Endodermal cell (in vitro differentiated cells): Measurements from ENCODE around the gene SLC25A17. TPM values are rescaled to one million over a fixed set of nuclear protein-coding genes. Genes with fewer than 3 reads are reported as not detected.
A peak's percentile ranks its signal among the peaks of the same experiment; 100 is the strongest.

Source experiments
- DNase-seq: peaks from one replicate; pipeline ENCODE4 v3.0.0-alpha.2; 2017
- H3K27ac ChIP-seq: 2 replicates; pipeline ENCODE4 v1.5.1; 2013; ENCODE audit warnings: mild to moderate bottlenecking, low read depth, low read length, moderate library complexity
- H3K27me3 ChIP-seq: 2 replicates; pipeline ENCODE4 v1.6.1; 2013; ENCODE audit warnings: mild to moderate bottlenecking, low read length, moderate library complexity; ENCODE audit not compliant: insufficient read depth, control insufficient read depth, poor library complexity, severe bottlenecking
- H3K36me3 ChIP-seq: 2 replicates; pipeline ENCODE4 v1.7.0; 2013; ENCODE audit warnings: mild to moderate bottlenecking, low read length, moderate library complexity; ENCODE audit not compliant: control insufficient read depth, insufficient read depth
- H3K4me1 ChIP-seq: one replicate; pipeline ENCODE4 v1.7.0; 2013; ENCODE audit warnings: low read length; ENCODE audit not compliant: control insufficient read depth, insufficient read depth
- H3K4me3 ChIP-seq: 2 replicates; pipeline ENCODE4 v1.5.1; 2013; ENCODE audit warnings: mild to moderate bottlenecking, low read length, moderate library complexity
- H3K9ac ChIP-seq: 2 replicates; pipeline ENCODE4 v1.6.1; 2013; ENCODE audit warnings: mild to moderate bottlenecking, low read length, moderate library complexity; ENCODE audit not compliant: poor library complexity, severe bottlenecking; ENCODE audit errors: extremely low read depth
- H3K9me3 ChIP-seq: 2 replicates; pipeline ENCODE4 v1.6.1; 2013; ENCODE audit warnings: mild to moderate bottlenecking, low read length, moderate library complexity; ENCODE audit not compliant: control insufficient read depth
- H3K27ac Mint-ChIP-seq: 2 replicates; pipeline ENCODE4 v1.8.0; 2020; ENCODE audit warnings: mixed read lengths
- H3K27me3 Mint-ChIP-seq: 2 replicates; pipeline ENCODE4 v1.8.0; 2021; ENCODE audit warnings: mild to moderate bottlenecking, mixed read lengths; ENCODE audit not compliant: insufficient read depth
- H3K36me3 Mint-ChIP-seq: 2 replicates; pipeline ENCODE4 v1.8.0; 2020; ENCODE audit warnings: low read depth, mixed read lengths
- H3K4me1 Mint-ChIP-seq: 2 replicates; pipeline ENCODE4 v1.8.0; 2020; ENCODE audit warnings: mixed read lengths
- H3K4me3 Mint-ChIP-seq: 2 replicates; pipeline ENCODE4 v1.8.0; 2020; ENCODE audit warnings: mild to moderate bottlenecking, moderate library complexity, mixed read lengths
- H3K9me3 Mint-ChIP-seq: 2 replicates; pipeline ENCODE4 v1.8.0; 2020; ENCODE audit warnings: mild to moderate bottlenecking, mixed read lengths
- WGBS, 2 experiments: methylation state at CpG; one replicate each; pipeline versions ENCODE4 v1.1.5 to v1.1.7; 2013; ENCODE audit warnings: missing lambda C conversion rate in 2 of 2, mixed read lengths in 1 of 2; ENCODE audit not compliant: insufficient coverage in 1 of 2, insufficient read length in 1 of 2; 5-methylcytosine and 5-hydroxymethylcytosine counted together
- total RNA-seq, 2 donors: library from RNA; stranded (reverse); fragmentation: NEBNext Ultra II Directional in 1 of 2; extraction: Animal tissue kit (Norgen Biotek cat#: 25700) in 1 of 2; gene quantifications; 2 replicates in 1 of 2; 3 replicates in 1 of 2; pipeline ENCODE4 v1.2.1, GENCODE V29; 2021
- TF ChIP-seq, protein P1 (sequence below): fragments of 200-600 bp; sonication (generic); conservative IDR thresholded peaks from 2 replicates; pipeline ENCODE4 v1.5.0; 2021; ENCODE audit warnings: antibody characterized with exemption, mild to moderate bottlenecking

The SLC25A17 gene
- total RNA-seq, 2 donors from 2014 or later: 25.4 to 29.4 TPM

DNA sequence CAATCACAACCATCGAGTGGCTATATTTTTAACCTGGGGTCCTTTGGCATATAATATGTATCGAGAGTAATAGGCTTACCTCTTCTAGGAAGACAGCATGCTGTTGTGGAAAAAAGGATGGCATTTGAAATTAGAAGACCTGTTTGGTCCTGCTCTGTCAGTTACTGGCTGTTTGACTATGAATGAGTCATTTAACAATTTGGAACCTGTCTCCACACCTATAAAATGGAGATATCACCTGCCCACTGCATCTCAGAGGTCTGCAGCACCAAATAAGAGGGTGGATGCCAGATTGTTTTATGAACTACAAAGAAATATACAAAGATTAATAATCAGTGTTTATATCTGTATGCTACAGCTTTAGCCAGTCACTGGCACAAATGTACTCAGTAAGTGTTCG lies 60.8 kb downstream of the SLC25A17 start:
- WGBS, 2 experiments: 97 to 100% methylated on average over 3 of the region's 3 CpGs
- no peaks in the 10 kb centered on the region for H3K36me3 Mint-ChIP-seq
- TF ChIP-seq, protein P1, sequence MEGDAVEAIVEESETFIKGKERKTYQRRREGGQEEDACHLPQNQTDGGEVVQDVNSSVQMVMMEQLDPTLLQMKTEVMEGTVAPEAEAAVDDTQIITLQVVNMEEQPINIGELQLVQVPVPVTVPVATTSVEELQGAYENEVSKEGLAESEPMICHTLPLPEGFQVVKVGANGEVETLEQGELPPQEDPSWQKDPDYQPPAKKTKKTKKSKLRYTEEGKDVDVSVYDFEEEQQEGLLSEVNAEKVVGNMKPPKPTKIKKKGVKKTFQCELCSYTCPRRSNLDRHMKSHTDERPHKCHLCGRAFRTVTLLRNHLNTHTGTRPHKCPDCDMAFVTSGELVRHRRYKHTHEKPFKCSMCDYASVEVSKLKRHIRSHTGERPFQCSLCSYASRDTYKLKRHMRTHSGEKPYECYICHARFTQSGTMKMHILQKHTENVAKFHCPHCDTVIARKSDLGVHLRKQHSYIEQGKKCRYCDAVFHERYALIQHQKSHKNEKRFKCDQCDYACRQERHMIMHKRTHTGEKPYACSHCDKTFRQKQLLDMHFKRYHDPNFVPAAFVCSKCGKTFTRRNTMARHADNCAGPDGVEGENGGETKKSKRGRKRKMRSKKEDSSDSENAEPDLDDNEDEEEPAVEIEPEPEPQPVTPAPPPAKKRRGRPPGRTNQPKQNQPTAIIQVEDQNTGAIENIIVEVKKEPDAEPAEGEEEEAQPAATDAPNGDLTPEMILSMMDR: no peak
- Histone ChIP-seq H3K27me3 (no peaks in the 10 kb centered on the region), H3K4me3 (no peak overlapping the region), H3K9me3 (peaks cover 5% of the 10 kb centered on the region), H3K27ac (no peak overlapping the region), H3K9ac (no peak overlapping the region), H3K4me1 (no peaks in the 10 kb centered on the region), H3K36me3 (no peaks in the 10 kb centered on the region)
- H3K9me3 Mint-ChIP-seq: peaks cover 3% of the 10 kb centered on the region
- H3K27ac Mint-ChIP-seq: no peak overlapping the region
- no peak for DNase-seq
- peaks cover 11% of the 10 kb centered on the region for H3K4me1 Mint-ChIP-seq
- H3K27me3 Mint-ChIP-seq: no peaks in the 10 kb centered on the region
- H3K4me3 Mint-ChIP-seq: no peak overlapping the region

DNA sequence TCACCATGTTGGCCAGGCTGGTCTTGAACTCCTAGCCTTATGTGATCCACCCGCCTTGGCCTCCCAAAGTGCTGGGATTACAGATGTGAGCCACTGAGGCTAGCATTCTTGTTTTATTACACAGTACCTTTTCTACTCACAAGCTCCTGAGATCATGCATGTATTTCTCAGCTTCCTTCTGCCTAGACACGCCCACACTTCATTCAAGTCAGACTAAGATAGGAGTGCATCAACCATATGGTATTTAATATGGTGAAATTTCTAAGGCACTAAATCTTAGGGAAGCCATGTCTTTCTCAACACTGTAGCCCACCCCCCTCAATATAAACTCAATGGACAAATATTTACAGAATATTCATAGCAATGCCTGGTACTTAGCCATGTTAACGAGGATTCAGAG lies 62.1 kb downstream of the SLC25A17 start:
- H3K27me3 ChIP-seq: no peaks in the 10 kb centered on the region
- H3K4me3 ChIP-seq: no peak overlapping the region
- H3K4me1 ChIP-seq: no peaks in the 10 kb centered on the region
- Mint-ChIP-seq H3K27me3 (no peaks in the 10 kb centered on the region), H3K4me1 (peaks cover 11% of the 10 kb centered on the region), H3K27ac (peak overlapping the region; percentile 37), H3K9me3 (peaks cover 3% of the 10 kb centered on the region), H3K36me3 (no peaks in the 10 kb centered on the region), H3K4me3 (no peak overlapping the region)
- DNase-seq: no peak
- H3K9ac ChIP-seq: no peak overlapping the region
- WGBS, 2 experiments: 60 to 100% methylated on average over 1 to 3 of the region's 3 CpGs
- H3K27ac ChIP-seq: no peak overlapping the region
- TF ChIP-seq, protein P1: no peak
- H3K36me3 ChIP-seq: no peaks in the 10 kb centered on the region
- H3K9me3 ChIP-seq: peaks cover 5% of the 10 kb centered on the region

DNA sequence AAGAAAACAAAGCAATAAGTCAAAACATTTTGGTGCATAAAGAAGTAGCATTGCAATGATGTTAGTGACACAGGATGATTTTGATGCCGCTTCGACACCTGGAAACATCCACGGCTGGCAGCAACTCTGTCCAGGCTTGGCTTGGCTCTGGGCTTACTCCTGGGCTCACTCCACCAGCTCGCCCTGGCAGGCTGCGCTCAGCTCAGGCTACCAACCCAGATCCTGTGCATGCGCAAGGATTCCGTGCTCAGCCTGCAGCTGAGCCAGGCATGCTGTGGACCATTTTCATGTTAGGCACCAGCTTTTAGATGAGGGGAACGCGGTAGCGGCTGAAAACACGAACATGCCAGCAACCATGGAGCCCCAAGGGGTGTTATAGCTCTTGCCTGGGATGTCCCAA lies 66.0 kb downstream of the SLC25A17 start:
- TF ChIP-seq, protein P1: no peak
- peaks cover 25% of the 10 kb centered on the region for H3K4me1 Mint-ChIP-seq

More for the DNA sequence above, 66.0 kb downstream of the SLC25A17 start:
- Histone ChIP-seq H3K9ac (no peak overlapping the region), H3K9me3 (peaks cover 16% of the 10 kb centered on the region), H3K27ac (no peak overlapping the region), H3K4me1 (no peaks in the 10 kb centered on the region), H3K4me3 (no peak overlapping the region), H3K36me3 (no peaks in the 10 kb centered on the region), H3K27me3 (no peaks in the 10 kb centered on the region)
- WGBS, 2 experiments: 97 to 98% methylated on average over 11 of the region's 11 CpGs
- DNase-seq: no peak
- H3K27me3 Mint-ChIP-seq: no peaks in the 10 kb centered on the region
- H3K27ac Mint-ChIP-seq: no peak overlapping the region
- H3K36me3 Mint-ChIP-seq: no peaks in the 10 kb centered on the region
- peaks cover 17% of the 10 kb centered on the region for H3K9me3 Mint-ChIP-seq
- H3K4me3 Mint-ChIP-seq: no peak overlapping the region
